OCI-LY7 (cell line): ENCODE results near the gene MFSD2A. TPM values are rescaled to one million over a fixed set of nuclear protein-coding genes. Genes with fewer than 3 reads are reported as not detected.
A peak's percentile ranks its signal among the peaks of the same experiment; 100 is the strongest.

ENCODE experiments used
- BruUV-seq: library from RNA; stranded (reverse); fragments of 400-500 nt; replicated peaks from 2 replicates; lab custom pipeline; 2021; lab: Mats Ljungman, UMichigan
- CTCF ChIA-PET: fragments of 300-600 bp; sonication (Branson Sonifier 250); formaldehyde crosslinking; loops from one replicate; lab custom pipeline; 2022; ENCODE audit warnings: antibody characterized with exemption; ENCODE audit not compliant: unreplicated experiment; lab: Charles Lee
- POLR2A ChIA-PET: fragments of 300-600 bp; sonication (Branson Sonifier 250); formaldehyde crosslinking; loops from one replicate; lab custom pipeline; 2022; ENCODE audit warnings: antibody characterized with exemption; lab: Charles Lee
- DNase-seq: peaks from one replicate; pipeline ENCODE4 v3.0.0-alpha.2; 2015; ENCODE audit warnings: low spot score
- H2AFZ ChIP-seq: fragments of 200-600 bp; sonication (generic), shearing (Covaris generic); 2 replicates; pipeline ENCODE4 v1.6.1; 2014; ENCODE audit warnings: mild to moderate bottlenecking, antibody characterized with exemption, low read length, moderate library complexity
- H3K27ac ChIP-seq: fragments of 200-600 bp; sonication (generic); 2 replicates; pipeline ENCODE4 v1.5.1; 2014; ENCODE audit warnings: mixed run types, low read depth, mild to moderate bottlenecking, moderate library complexity, low read length, inconsistent platforms; ENCODE audit not compliant: poor library complexity, severe bottlenecking
- H3K36me3 ChIP-seq: fragments of 200-600 bp; sonication (generic); 2 replicates; pipeline ENCODE4 v1.6.1; 2014; ENCODE audit warnings: mild to moderate bottlenecking, antibody characterized with exemption, low read length, moderate library complexity, mixed read lengths; ENCODE audit not compliant: insufficient read depth
- H3K4me1 ChIP-seq: fragments of 200-600 bp; sonication (generic); 2 replicates; pipeline ENCODE4 v1.5.1; 2014; ENCODE audit warnings: mild to moderate bottlenecking, low read length; ENCODE audit not compliant: insufficient read depth, poor library complexity, severe bottlenecking
- H3K4me2 ChIP-seq: fragments of 200-600 bp; sonication (generic); 2 replicates; pipeline ENCODE4 v1.6.1; 2014; ENCODE audit warnings: mild to moderate bottlenecking, low read length
- H3K4me3 ChIP-seq: fragments of 200-600 bp; sonication (generic); 2 replicates; pipeline ENCODE4 v1.5.1; 2014; ENCODE audit warnings: mild to moderate bottlenecking, low read depth, low read length; ENCODE audit not compliant: poor library complexity, severe bottlenecking
- H3K79me2 ChIP-seq: fragments of 200-600 bp; sonication (generic); 2 replicates; pipeline ENCODE4 v1.6.1; 2016; ENCODE audit warnings: low read depth, mild to moderate bottlenecking, low read length, moderate library complexity, mixed read lengths; ENCODE audit not compliant: insufficient read depth
- H3K9me2 ChIP-seq: fragments of 200-600 bp; sonication (generic); 2 replicates; pipeline ENCODE4 v1.6.1; 2016; ENCODE audit warnings: mild to moderate bottlenecking, low read length, mixed read lengths; ENCODE audit not compliant: insufficient read depth
- H3K9me3 ChIP-seq: fragments of 200-600 bp; sonication (generic); 2 replicates; pipeline ENCODE4 v1.6.1; 2014; ENCODE audit warnings: mild to moderate bottlenecking, mixed run types, low read length, mixed read lengths
- H4K20me1 ChIP-seq: fragments of 200-600 bp; sonication (generic); 2 replicates; pipeline ENCODE4 v1.6.1; 2014; ENCODE audit warnings: mild to moderate bottlenecking, antibody characterized with exemption, low read length, moderate library complexity, mixed read lengths; ENCODE audit not compliant: insufficient read depth
- EZH2phosphoT487 ChIP-seq: fragments of 200-600 bp; sonication (generic); IDR thresholded peaks from 2 replicates; pipeline ENCODE4 v1.6.1; 2018; ENCODE audit warnings: low read depth, borderline replicate concordance, mild to moderate bottlenecking, mixed run types, antibody characterized with exemption, low read length, moderate library complexity, mixed read lengths
- intact Hi-C: fragments of 100-400 bp; cut with micrococcal nuclease; formaldehyde crosslinking; loops from one replicate; pipeline ENCODE4 v1.10.0; 2022; ENCODE audit not compliant: unreplicated experiment
- total RNA-seq, 2 experiments: library from RNA; depleted of rRNA in 1 of 2; stranded (reverse); fragments of >200 nt in 1 of 2; shearing (Covaris generic) in 1 of 2; gene quantifications; 2 replicates each; pipeline ENCODE4 v1.2.3, GENCODE V29; 2014 to 2022
- TF ChIP-seq, protein P1 (sequence below): fragments of 200-600 bp; sonication (generic); conservative IDR thresholded peaks from 2 replicates; pipeline ENCODE4 v1.5.1; 2014; ENCODE audit warnings: mild to moderate bottlenecking, antibody characterized with exemption, low read length, moderate library complexity, mixed read lengths

MFSD2A gene
- total RNA-seq, 2 experiments from 2014 or later, result 9.9 to 13.4 TPM

DNA sequence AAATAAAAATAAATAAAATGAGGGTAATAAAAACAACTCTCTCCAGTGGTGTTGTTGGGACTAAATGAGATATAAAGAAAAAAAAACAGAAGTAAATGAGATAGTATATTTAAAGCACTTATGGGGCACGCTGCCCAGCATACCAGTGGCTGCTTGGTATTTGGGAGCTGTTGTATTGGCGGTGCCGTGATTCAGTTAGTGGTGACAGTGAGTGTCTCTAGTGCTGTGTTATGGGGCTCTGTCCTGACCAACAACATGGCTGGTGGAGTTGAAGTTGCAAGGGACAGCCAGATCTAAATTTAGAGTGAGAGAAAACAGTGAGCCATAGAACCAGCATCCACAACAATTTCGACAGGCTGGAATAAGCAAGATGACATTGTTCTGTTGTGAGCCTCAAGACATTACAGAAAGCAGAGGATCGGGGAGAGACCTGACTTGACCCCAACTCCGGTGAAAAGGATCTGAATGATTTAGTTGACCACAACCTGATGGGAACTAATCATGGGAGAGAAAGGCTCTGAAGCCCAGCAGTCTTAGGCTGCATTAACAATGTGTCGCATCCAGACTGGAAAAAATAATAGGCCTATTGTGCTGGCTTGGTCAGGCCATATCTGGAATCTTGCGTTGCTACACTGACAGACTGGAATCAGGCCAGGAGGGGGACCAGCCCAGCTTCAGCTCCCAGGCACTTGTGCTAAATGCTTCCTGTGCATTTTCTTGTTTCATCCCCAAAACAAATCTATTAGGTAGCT is 2.4 kb upstream of the MFSD2A start:
- CTCF ChIA-PET, result no interaction called here
- no peak for DNase-seq
- intact Hi-C loops, result no loop called here

DNA sequence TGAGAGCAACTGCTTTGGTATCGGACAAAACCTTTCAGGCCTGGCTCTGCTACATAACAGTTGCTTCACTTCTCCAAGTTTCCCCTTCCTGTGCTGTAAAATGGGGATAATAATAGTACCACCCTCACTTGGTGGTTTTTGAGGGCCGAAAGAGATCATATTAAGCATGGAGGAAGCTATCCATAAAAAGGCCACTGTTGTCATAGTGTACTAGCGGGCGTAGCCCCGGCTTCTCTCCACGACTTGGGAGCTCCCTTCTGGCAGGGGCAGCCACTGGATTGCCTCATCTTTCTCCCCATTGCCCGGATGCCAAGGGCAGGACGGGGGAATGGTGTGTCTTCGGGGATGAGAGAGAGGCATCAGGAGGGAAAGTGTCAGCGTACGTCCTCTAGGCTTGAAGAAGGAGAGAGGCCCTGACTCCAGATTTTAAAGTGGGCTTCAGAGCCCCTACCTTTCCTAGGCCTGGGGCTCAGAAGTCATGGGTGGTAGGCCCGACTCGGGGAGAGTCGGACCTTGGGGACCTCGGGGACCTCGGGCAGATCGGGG is 548 bp upstream of the MFSD2A start:
- no TSS peak for BruUV-seq
- peaks cover 5% of the 10 kb centered on the region; the same call in 1 of the 2 replicates for H3K36me3 ChIP-seq
- peak overlapping the region; percentile 76 for H3K4me3 ChIP-seq
- H2AFZ ChIP-seq, result peak overlapping the region; percentile 73; the same call in 1 of the 2 replicates
- intact Hi-C loops, result no loop called here
- H3K9me2 ChIP-seq, result no peaks in the 10 kb centered on the region
- peaks cover 7% of the 10 kb centered on the region; the same call in 1 of the 2 replicates for H3K79me2 ChIP-seq
- H3K27ac ChIP-seq, result no peak overlapping the region
- POLR2A ChIA-PET, result interaction anchor here (0.6 kb wide), 1 partner anchor 964 kb away, joined by 3 read pairs; no protein-coding TSS in a partner anchor
- H3K4me1 ChIP-seq, result peaks cover 22% of the 10 kb centered on the region
- H3K9me3 ChIP-seq, result no peaks in the 10 kb centered on the region
- no peak for DNase-seq
- no peak for TF ChIP-seq EZH2phosphoT487
- TF ChIP-seq, protein P1, sequence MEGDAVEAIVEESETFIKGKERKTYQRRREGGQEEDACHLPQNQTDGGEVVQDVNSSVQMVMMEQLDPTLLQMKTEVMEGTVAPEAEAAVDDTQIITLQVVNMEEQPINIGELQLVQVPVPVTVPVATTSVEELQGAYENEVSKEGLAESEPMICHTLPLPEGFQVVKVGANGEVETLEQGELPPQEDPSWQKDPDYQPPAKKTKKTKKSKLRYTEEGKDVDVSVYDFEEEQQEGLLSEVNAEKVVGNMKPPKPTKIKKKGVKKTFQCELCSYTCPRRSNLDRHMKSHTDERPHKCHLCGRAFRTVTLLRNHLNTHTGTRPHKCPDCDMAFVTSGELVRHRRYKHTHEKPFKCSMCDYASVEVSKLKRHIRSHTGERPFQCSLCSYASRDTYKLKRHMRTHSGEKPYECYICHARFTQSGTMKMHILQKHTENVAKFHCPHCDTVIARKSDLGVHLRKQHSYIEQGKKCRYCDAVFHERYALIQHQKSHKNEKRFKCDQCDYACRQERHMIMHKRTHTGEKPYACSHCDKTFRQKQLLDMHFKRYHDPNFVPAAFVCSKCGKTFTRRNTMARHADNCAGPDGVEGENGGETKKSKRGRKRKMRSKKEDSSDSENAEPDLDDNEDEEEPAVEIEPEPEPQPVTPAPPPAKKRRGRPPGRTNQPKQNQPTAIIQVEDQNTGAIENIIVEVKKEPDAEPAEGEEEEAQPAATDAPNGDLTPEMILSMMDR, result no peak
- no peaks in the 10 kb centered on the region for H4K20me1 ChIP-seq
- H3K4me2 ChIP-seq, result peak overlapping the region; percentile 96
- CTCF ChIA-PET, result no interaction called here

More for the DNA sequence above, 2.4 kb upstream of the MFSD2A start:
- no TSS peak for BruUV-seq
- H4K20me1 ChIP-seq, result no peaks in the 10 kb centered on the region
- H3K36me3 ChIP-seq, result no peaks in the 10 kb centered on the region; the same call in 1 of the 2 replicates
- H3K27ac ChIP-seq, result no peak overlapping the region
- no peaks in the 10 kb centered on the region for H3K9me2 ChIP-seq
- no peaks in the 10 kb centered on the region for H3K9me3 ChIP-seq
- TF ChIP-seq, protein P1, result no peak
- TF ChIP-seq EZH2phosphoT487, result no peak
- no peak overlapping the region for H2AFZ ChIP-seq
- peaks cover 22% of the 10 kb centered on the region for H3K4me1 ChIP-seq
- no peak overlapping the region for H3K4me2 ChIP-seq
- H3K79me2 ChIP-seq, result peaks cover 7% of the 10 kb centered on the region; the same call in 1 of the 2 replicates
- no peak overlapping the region for H3K4me3 ChIP-seq
- POLR2A ChIA-PET, result interaction anchor here (0.8 kb wide), 1 partner anchor 10 kb away, joined by 3 read pairs; no protein-coding TSS in a partner anchor
